Activated CD8-positive, alpha-beta memory T cell treated with anti-CD3 and anti-CD28 coated beads, Interleukin-2, amount 50 U/mL, for 4 hours (primary cell): ENCODE measurements around the gene OR4K5.
"Not testable (repeated sequence)": the region's sequence is repeated elsewhere in the genome, so short reads cannot be mapped to it uniquely, and the experiment has no call there.

Source experiments
- DNase-seq: peaks from one replicate; pipeline ENCODE4 v3.0.0-alpha.2; 2020

Gene OR4K5, protein sequence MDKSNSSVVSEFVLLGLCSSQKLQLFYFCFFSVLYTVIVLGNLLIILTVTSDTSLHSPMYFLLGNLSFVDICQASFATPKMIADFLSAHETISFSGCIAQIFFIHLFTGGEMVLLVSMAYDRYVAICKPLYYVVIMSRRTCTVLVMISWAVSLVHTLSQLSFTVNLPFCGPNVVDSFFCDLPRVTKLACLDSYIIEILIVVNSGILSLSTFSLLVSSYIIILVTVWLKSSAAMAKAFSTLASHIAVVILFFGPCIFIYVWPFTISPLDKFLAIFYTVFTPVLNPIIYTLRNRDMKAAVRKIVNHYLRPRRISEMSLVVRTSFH

GRCh38 chr14:19920021-19920657, at the start of gene OR4K5:
TSS of gene OR4K5 (plus strand) at chr14:19920607. CDS start at chr14:19920607, 0 bp downstream.
- DNase-seq: no peak

GRCh38 chr14:19873178-19873577, 47.2 kb upstream of the OR4K5 start:
- DNase-seq: no peak

DNA sequence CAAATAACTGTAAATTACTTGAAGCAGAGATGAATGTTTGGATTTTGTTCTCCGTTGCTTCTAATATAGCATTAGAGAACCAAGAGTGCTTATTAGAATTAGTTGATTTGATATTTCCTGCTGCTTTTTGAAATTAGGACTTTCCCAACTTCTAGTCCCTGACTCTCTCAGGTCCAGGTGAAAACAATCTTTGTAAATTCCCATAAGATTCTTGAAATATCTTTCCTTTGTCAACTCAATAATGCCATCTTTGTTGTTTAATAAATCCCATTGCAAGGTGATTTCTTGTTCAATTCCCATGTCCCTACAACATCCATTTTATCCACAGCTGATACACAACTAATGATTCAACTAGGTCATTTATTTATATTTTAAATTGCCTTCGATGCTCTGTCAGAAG, 45.6 kb upstream of the OR4K5 start, which contains the start of gene OR4K2:
Gene OR4K2 (plus strand): TSS at position 301 of the 400 bp plus-strand sequence. CDS start 1,126 bp downstream, outside the sequence.
- DNase-seq: no peak

GRCh38 chr14:19878029-19878642, 42.3 kb upstream of the OR4K5 start:
- DNase-seq: no peak

GRCh38 chr14:19895282-19895681, 25.1 kb upstream of the OR4K5 start:
- DNase-seq: no peak

GRCh38 chr14:19900999-19901398, 19.4 kb upstream of the OR4K5 start:
- DNase-seq: no peak

DNA sequence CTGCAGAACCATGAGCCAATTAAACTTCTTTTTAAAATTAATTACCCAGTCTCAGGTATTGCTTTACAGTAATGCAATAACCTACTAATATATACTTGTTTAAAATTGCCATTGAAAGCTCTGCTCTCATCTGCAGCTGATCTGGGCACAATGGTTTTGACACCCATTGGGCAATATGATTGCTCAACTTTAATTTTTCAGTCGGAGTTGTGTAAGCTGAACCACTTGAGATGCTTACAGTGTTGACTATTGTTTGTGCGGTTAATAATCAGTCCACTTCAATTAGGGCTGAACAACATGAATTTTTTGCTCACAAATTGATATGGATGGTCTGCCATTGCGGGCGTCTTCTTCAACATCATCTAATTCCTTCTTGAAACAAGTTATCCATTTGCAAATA, 18.0 kb upstream of the OR4K5 start:
- no peak for DNase-seq

- DNase-seq: no peak
These were observed 13.7 kb upstream of the OR4K5 start for GRCh38 chr14:19906665-19907064.

GRCh38 chr14:19911114-19911513, 9.3 kb upstream of the OR4K5 start:
- no peak for DNase-seq

DNA sequence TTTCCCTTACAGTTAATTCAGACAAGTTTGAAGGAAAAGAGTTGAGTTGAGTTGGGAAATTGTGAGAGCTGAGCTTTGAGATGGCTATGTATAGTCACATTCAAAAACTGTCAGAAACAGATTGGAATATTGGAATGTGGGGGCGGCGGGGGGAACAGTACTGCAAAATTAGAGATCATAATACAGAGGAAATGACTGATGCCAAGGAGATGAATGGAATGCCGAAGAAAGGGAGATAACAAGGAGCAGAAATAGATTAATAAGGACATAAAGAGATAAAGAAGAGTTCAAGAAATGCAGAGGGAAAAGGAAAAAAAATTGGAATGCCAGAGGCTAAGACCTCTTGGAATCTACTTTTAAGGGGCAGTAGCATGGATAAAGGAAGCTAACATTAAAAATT, 3.2 kb upstream of the OR4K5 start:
- DNase-seq: no peak

- DNase-seq: no peak
These were observed 2.4 kb upstream of the OR4K5 start for GRCh38 chr14:19917955-19918518.

- no peak for DNase-seq
These were observed 1.7 kb upstream of the OR4K5 start for GRCh38 chr14:19918553-19919264.

GRCh38 chr14:19930617-19931016, 10.2 kb downstream of the OR4K5 start, which contains the start of gene OR4K1:
TSS of gene OR4K1 (plus strand) at chr14:19930917. CDS start at chr14:19935667, 4,750 bp downstream.
- no peak for DNase-seq

DNA sequence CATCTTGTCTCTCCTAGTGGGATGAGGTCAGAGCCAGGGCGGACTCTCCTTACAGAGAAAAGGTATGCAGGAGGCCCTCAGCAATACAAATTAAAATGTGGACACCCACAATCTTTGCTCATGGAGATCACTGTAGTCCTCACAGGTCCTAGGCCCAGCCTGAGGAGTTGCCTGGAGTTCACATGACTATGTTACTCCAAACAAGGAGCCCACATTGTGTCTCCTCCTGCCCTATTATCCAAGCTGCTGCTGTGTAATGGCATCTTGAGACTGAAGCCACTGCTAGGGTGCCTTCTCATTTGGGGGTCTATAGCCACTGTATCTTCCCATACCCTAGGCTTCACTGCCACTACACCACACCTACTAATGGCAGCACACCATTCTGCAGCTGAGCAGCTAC, 21.3 kb downstream of the OR4K5 start:
- no peak for DNase-seq

DNA sequence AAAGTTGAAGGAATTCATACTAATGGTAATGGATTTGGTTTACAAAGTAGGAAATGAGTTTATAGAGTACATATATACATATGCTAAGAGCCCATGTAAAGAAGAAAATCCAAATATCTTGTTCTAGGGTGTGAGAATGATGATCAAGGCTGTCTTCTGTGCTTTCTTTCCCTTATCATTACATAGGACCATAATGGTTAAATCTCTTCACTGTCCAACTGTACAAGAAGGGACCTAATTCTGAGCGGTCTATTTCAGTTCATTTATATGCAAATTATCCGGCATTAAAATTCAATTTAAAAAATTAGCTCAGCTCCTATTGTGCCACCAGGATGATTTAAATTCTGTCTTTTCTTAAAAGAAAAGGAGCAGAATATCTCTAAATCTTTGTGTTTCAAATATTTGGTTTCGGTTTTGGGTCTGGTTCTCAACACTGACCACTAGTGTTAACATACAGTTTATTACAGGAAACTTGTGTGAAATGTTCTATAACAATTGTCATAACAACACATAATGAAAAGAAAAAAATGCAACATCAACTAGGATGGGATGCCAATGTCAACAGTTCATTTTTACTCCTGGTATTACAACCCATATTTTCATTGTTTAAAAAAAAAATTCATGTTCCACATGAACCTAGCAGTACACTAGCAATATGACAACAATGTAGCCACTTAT, 27.1 kb downstream of the OR4K5 start:
- DNase-seq: no peak

GRCh38 chr14:19949218-19949617, 28.8 kb downstream of the OR4K5 start:
- DNase-seq: no peak

DNA sequence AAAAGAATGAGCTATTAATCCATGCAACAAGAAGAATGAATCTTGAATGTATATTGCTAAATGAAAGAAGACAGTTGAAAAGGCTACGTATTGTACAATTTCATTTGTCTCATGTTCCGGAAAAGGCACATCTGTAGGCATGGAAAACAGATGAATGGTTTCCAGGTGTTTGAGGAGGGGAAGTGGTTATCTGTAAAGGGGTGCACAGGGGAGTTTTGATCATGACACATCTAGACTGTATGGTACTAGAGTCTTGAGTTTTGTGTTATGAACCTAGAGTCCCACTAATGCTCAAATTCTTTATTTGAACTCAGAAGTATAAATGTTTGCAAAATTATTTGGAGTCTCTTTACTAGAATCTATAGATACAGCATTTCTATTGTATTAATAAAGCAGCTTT, 49.3 kb downstream of the OR4K5 start:
- not testable (repeated sequence) for DNase-seq
